Mucosa of descending colon (tissue), 3 donors: ENCODE data around the gene ZBTB7A. TPM values are rescaled to one million over a fixed set of nuclear protein-coding genes. Genes with fewer than 3 reads are reported as not detected.
A peak's percentile ranks its signal among the peaks of the same experiment; 100 is the strongest.

ENCODE experiments used
- ATAC-seq: fragments of 200-7000 bp; cut with Tn5 transposase; one replicate; pipeline ENCODE4 v1.9.1; 2020; ENCODE audit warnings: mild to moderate bottlenecking, moderate library complexity
- DNase-seq, 3 donors: peaks; one replicate each; pipeline ENCODE4 v3.0.0-alpha.2; 2020
- H3K36me3 ChIP-seq: fragments of 200-600 bp; one replicate; pipeline ENCODE4 v1.8.0; 2021; ENCODE audit warnings: low read depth, mild to moderate bottlenecking
- H3K4me1 ChIP-seq: fragments of 200-600 bp; one replicate; pipeline ENCODE4 v1.8.0; 2021; ENCODE audit warnings: low read depth, mild to moderate bottlenecking
- H3K4me3 ChIP-seq: fragments of 200-600 bp; one replicate; pipeline ENCODE4 v1.8.0; 2021; ENCODE audit warnings: mild to moderate bottlenecking
- H3K9me3 ChIP-seq: fragments of 200-600 bp; one replicate; pipeline ENCODE4 v1.8.0; 2021; ENCODE audit warnings: mild to moderate bottlenecking
- CTCF ChIP-seq: fragments of 200-600 bp; IDR thresholded peaks from one replicate; pipeline ENCODE4 v1.8.0; 2022; ENCODE audit warnings: antibody characterized with exemption, mild to moderate bottlenecking
- intact Hi-C, 2 donors: fragments of 100-400 bp; cut with DNase I in 1 of 2; cut with micrococcal nuclease in 1 of 2; formaldehyde crosslinking; loops; one replicate each; pipeline versions ENCODE4 v1.11.0 to v1.11.1; 2022; cut with DNase I, micrococcal nuclease
- total RNA-seq, 3 donors: library from RNA; stranded (reverse); fragmentation: NEBNext Ultra II Directional in 2 of 3; extraction: Animal tissue kit (Norgen Biotek cat#: 25700) in 2 of 3; gene quantifications; one replicate each; pipeline versions ENCODE4 v1.2.1 to v1.2.4, GENCODE V29; 2021 to 2023
- donor health status: DM: no; HTN: no; CAD: no; lungs with moderate emphysema.
- donor health status: DM: no; HTN: no; CAD: no.
- donor health status: DM: no; HTN: yes; CAD: no.

ZBTB7A gene
- total RNA-seq, 3 donors from 2014 or later: 104 to 115 (median 112) TPM

- Histone ChIP-seq H3K9me3 (no peaks in the 10 kb centered on the region), H3K4me3 (peak overlapping the region; percentile 76), H3K4me1 (peaks cover 34% of the 10 kb centered on the region), H3K36me3 (no peaks in the 10 kb centered on the region)
- ATAC-seq (peak; percentile 62), DNase-seq (peak; percentile 94 to 99 (median 98))
- intact Hi-C loops: no loop called here
- no peak for TF ChIP-seq CTCF
These were observed 1.1 kb downstream of the ZBTB7A start for GRCh38 chr19:4065430-4066175.

DNA sequence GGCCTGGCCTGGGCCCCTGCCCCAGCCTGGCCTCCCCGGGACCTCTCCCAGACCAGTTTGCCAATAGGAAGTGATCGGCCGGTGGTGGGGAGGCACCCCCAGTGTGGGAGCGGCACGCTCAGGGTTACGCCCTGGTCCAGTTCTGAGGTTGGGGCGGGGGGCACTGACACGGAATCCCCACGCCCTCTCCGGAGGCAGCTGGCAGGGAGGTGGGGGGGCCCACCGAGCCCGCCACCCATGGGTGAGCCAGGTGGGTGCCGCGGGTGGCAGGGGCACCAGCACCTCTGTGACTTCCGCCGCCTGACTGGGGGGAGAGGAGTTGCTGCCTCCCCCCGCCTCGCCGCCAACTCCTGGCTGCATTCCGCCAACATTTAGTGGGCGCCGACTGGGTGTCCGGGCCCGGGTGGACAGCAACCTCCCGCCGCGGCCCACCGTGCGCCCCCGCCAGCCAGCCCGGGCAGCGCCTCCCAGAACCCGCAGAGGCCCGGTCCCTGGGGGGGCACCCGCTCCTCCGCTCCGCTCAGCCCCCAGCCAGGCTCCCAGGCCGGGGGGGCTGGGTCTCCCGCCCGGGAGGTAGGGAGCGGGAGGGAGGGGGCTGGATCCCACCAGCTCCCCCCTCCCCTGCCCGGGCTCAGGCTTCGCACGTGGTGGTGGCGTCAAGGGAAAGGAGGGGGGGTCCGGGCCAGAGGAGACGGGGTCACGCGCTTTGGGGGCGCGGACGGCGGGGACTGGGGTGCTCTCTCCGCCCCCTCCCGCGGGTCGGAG, 2.0 kb downstream of the ZBTB7A start:
- intact Hi-C loops: no loop called here
- Histone ChIP-seq H3K4me1 (peaks cover 44% of the 10 kb centered on the region), H3K4me3 (peak overlapping the region; percentile 73), H3K36me3 (no peaks in the 10 kb centered on the region), H3K9me3 (no peaks in the 10 kb centered on the region)
- no peak for TF ChIP-seq CTCF
- ATAC-seq (no peak), DNase-seq (peak; percentile 68 to 86 (median 81))

DNA sequence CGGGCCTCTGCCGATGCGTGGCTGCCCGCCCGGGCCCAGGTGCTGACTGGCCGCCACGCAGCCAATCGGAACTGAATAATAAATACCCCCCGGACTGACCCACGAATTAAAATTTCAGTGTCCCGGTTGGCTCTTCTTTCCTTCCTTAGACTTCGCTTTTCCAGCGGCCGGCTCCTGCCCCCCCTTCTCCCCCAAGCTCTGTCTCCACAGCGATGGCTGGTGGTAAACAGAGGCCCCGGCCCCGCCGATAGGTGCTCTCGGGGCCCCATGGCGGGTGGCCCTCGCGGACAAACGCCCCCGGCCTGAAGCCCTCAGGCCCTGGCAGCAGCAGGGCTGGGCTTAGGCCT, 2.6 kb downstream of the ZBTB7A start:
- ATAC-seq: no peak
- no peak for TF ChIP-seq CTCF
- Histone ChIP-seq H3K4me1 (peaks cover 49% of the 10 kb centered on the region), H3K9me3 (no peaks in the 10 kb centered on the region), H3K4me3 (peak overlapping the region; percentile 73), H3K36me3 (no peaks in the 10 kb centered on the region)
- peak in 1 of 3 donors; percentile 52 for DNase-seq
- intact Hi-C loops: no loop called here

DNA sequence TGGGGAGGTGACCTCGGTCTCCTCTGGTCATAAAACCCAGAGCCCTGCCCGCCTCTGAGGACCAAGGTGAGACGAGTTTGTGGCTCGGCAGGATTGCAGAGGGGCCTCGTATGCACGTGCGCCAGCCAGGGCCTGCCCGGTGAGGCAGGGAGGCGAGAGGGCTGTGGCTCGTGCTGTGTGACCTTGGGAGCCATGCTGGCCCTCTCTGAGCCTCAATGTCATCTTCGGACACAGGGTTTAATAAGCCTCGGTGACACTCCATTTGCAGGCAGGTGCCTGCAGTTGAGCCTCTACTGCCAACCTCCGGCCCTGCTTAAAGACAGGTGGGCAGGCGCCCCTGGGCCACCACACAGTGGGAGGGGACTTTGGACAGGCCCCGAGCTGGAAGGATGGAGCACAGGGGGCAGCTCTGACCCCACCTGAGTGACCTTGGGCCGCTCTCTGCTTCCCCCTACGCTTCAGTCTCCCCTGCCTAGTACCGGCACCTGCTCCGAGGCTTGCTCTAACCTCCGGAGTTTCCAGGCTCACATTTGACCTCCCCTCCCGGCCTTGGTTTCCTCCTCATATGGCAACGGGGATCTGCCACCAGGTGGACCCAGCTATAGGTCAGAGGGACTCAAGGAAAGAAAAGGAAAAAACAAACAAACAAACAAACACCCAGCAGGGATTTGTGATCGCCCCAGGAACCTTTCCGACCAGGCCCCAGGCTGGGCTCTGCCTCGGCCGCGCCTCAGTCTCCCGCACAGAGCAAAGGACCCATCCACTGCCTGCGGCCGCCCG, 3.1 kb downstream of the ZBTB7A start:
- ATAC-seq (no peak), DNase-seq (peak in 2 of 3 donors; percentile 55 to 63)
- Histone ChIP-seq H3K36me3 (no peaks in the 10 kb centered on the region), H3K4me1 (peaks cover 55% of the 10 kb centered on the region), H3K4me3 (peak overlapping the region; percentile 73), H3K9me3 (no peaks in the 10 kb centered on the region)
- TF ChIP-seq CTCF: no peak
- intact Hi-C loops: no loop called here

DNA sequence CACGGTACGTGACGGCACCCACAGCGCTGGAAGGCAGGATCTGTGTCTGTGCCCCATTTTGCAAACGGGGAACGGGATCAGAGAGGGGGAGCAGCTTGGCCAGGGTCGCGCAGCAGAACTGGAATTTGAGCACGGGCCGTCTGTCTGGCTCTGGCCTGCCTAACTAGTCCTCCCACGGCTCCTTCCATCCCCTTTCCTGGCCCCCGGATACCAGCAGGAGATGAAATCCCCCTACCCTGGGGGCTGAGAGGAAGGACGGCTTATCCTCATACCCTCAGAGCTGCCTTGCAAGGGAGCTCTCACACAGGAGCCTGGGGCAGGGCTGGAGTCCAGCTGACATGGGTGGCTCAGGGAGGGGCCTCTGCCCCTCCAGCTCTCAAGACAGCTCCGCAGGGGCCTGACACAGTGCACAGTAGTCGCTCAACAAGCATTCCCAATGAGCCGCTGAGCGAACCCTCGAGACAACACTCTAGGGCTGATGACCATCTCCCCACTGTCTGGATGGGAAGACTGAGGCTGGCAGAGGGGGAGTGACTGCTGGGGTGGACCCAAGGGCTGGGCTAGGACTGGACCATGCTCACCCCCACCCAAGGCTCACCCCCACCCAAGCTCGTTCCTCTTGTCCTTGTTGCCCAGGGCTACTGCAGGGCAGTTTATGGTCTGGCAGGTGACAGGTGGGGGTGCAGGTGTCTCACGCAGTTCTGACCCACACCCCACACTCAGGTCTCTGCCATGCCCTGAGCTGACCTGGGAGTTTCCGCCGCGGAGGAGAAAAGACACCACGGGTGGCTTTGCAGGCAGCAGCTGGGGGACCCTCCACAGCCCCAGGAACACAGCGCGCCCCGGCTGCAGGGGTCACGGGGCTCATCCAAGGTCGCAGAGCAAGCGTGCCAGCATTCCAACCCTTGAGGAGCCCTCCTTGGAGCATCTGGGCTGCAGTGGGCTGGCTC, 4.0 kb downstream of the ZBTB7A start:
- ATAC-seq (no peak), DNase-seq (peak; percentile 57 to 76 (median 73))
- no peak overlapping the region for H3K4me3 ChIP-seq
- no peak for TF ChIP-seq CTCF
- H3K36me3 ChIP-seq: no peaks in the 10 kb centered on the region
- no peaks in the 10 kb centered on the region for H3K9me3 ChIP-seq
- H3K4me1 ChIP-seq: peaks cover 58% of the 10 kb centered on the region
- intact Hi-C loops: no loop called here
